HEK293 (cell line): ENCODE results near the gene NARS2.

Experiments used
- PBX3 ChIP-seq: sonication (generic); formaldehyde crosslinking; IDR thresholded peaks from 2 replicates; pipeline ENCODE4 v1.8.1; 2022; ENCODE audit warnings: mild to moderate bottlenecking, moderate library complexity, missing genetic modification reagents
- ZNF146 ChIP-seq: fragments of 450-650 bp; formaldehyde crosslinking; IDR thresholded peaks from 2 replicates; pipeline ENCODE4 v1.5.1; 2016; ENCODE audit warnings: missing biosample characterization, missing genetic modification characterization
- ZNF362 ChIP-seq: fragments of 450-650 bp; formaldehyde crosslinking; IDR thresholded peaks from 2 replicates; pipeline ENCODE4 v1.5.1; 2016; ENCODE audit warnings: missing biosample characterization, missing genetic modification characterization
- TF ChIP-seq, protein P1 (sequence below): fragments of 450-650 bp; formaldehyde crosslinking; IDR thresholded peaks from 2 replicates; pipeline ENCODE4 v1.5.1; 2016; ENCODE audit warnings: missing biosample characterization, missing genetic modification characterization

- TF ChIP-seq, protein P1, sequence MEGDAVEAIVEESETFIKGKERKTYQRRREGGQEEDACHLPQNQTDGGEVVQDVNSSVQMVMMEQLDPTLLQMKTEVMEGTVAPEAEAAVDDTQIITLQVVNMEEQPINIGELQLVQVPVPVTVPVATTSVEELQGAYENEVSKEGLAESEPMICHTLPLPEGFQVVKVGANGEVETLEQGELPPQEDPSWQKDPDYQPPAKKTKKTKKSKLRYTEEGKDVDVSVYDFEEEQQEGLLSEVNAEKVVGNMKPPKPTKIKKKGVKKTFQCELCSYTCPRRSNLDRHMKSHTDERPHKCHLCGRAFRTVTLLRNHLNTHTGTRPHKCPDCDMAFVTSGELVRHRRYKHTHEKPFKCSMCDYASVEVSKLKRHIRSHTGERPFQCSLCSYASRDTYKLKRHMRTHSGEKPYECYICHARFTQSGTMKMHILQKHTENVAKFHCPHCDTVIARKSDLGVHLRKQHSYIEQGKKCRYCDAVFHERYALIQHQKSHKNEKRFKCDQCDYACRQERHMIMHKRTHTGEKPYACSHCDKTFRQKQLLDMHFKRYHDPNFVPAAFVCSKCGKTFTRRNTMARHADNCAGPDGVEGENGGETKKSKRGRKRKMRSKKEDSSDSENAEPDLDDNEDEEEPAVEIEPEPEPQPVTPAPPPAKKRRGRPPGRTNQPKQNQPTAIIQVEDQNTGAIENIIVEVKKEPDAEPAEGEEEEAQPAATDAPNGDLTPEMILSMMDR: no peak
- TF ChIP-seq PBX3 (no peak), ZNF146 (tag by site-specific recombination) (no peak), ZNF362 (tag by site-specific recombination) (no peak)
Measured at GRCh38 chr11:78417175-78417887, 157.3 kb downstream of the NARS2 start, which contains the start of gene GAB2.
